Skeletal muscle satellite cell (primary cell): Measurements from ENCODE around the gene KRT79.
A peak's percentile ranks its signal among the peaks of the same experiment; 100 is the strongest.

Experiments
- H3K27me3 ChIP-seq: 2 replicates; pipeline ENCODE4 v1.7.0; 2013; ENCODE audit warnings: low read length; ENCODE audit not compliant: control insufficient read depth, insufficient read depth
- H3K36me3 ChIP-seq: 2 replicates; pipeline ENCODE4 v1.7.0; 2013; ENCODE audit warnings: mild to moderate bottlenecking, control low read depth, low read length; ENCODE audit not compliant: insufficient read depth
- H3K4me1 ChIP-seq: 2 replicates; pipeline ENCODE4 v1.7.0; 2013; ENCODE audit warnings: low read length; ENCODE audit not compliant: control insufficient read depth, insufficient read depth
- H3K4me2 ChIP-seq: 2 replicates; pipeline ENCODE4 v1.7.0; 2013; ENCODE audit warnings: mild to moderate bottlenecking, low read length
- H3K4me3 ChIP-seq: 2 replicates; pipeline ENCODE4 v1.7.0; 2013; ENCODE audit warnings: low read length
- H3K9ac ChIP-seq: 2 replicates; pipeline ENCODE4 v1.7.0; 2013; ENCODE audit warnings: mild to moderate bottlenecking, low read depth, low read length, moderate library complexity
- H3K9me3 ChIP-seq: replicated peaks from 2 replicates; pipeline ENCODE4 v1.7.0; 2013; ENCODE audit warnings: mild to moderate bottlenecking, control low read depth, low read length

KRT79 gene

DNA sequence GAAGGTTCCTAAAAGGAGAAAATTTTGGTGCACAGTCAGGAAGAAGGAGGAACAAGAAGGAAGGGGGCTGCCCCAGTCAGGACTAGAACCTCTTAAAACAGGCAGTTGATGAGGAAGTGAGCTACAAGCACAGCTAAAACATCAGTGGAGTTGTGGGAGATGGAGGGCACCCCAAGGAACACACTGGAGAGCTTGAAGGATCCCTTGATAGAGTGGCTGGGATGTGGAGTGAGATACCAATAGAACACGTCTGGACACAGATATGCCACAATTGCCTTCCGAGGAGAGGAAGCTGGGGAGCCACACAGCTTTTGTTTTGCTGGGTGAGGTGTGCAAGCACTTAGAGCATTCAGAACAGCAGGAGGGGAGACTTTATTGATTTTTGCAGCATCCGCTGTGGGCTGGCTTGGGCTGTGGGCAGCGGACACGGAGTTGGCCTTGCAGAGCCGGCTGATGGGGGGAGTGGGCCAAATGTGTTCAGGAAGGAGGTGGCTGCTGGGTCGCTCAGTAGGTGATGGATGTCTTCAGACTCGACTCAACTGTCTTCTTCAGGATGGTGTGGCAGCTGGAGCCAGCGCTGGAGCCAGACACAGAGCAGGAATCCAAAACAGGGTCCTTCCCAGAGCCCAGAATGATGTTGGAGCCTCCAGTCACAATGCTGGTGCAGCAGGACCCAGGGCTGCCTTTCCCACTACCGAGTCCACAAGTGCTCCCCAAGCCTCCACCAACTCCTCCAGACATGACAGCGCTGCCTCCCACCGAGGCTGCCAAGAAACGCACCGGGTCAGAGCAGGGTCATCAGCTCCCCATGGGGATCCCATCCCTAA is 4.7 kb upstream of the KRT79 start:
- no peak overlapping the region for H3K9ac ChIP-seq
- no peaks in the 10 kb centered on the region for H3K36me3 ChIP-seq
- H3K4me1 ChIP-seq, result peaks cover 27% of the 10 kb centered on the region
- H3K27me3 ChIP-seq, result peaks cover 24% of the 10 kb centered on the region
- H3K9me3 ChIP-seq, result no peaks in the 10 kb centered on the region
- H3K4me3 ChIP-seq, result no peak overlapping the region
- H3K4me2 ChIP-seq, result no peak overlapping the region

DNA sequence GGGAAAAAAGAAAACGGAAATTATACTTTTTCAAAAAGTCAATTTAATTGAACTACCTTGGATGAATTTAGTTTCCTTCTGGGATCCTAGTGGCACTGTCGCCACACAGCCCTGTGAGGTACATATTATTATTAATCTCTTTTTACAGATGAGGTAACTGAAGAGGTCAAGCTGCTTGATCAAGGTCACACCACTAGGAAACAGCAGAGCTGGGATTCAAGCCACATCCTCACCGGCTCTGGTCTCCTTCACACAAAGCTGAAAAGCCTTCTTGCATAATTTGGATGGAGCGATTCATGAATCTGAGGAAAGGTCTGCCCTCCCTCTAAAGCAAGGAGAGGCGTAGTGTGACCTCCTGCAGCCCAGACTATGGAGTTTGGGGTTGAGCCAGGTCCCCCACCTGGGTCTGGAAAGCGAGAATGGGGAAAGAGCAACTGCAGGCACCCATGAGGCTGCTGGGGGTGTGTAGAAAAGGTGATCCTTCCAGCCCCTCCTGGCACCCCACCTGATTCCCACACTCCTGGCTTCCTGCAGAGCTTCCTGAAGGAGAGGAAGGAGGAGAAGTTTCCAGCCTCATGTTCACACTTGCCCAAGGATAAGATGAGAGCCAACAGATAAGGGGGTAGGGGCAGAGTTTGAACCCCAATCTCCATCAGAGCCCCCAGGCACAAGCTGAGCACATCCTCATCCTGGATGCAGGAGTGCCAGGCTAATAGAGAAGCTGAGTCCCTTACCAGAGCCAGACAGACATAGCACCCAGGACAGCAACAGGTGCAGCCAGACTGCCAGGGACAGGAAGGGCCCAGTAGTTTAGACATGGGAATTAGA is 3.9 kb upstream of the KRT79 start:
- H3K9ac ChIP-seq, result no peak overlapping the region
- H3K36me3 ChIP-seq, result no peaks in the 10 kb centered on the region
- no peak overlapping the region for H3K4me3 ChIP-seq
- H3K4me1 ChIP-seq, result peaks cover 27% of the 10 kb centered on the region
- no peak overlapping the region for H3K4me2 ChIP-seq
- no peaks in the 10 kb centered on the region for H3K9me3 ChIP-seq
- peaks cover 21% of the 10 kb centered on the region for H3K27me3 ChIP-seq

DNA sequence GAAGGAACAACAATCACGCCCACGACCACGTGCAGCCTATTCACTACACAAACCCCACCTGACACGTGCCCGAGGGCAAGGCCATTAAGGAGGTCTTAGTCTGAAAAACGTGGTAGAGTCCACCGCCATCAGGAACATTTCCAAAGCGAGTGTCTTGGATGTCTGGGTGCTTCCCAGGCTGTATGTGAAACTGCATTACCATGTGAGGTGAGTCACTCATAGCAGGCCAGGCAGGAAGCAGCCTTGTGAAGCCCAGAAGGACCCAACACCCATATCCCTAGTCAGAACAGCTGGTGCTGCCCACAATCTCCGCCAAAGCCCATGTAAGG is 3.3 kb upstream of the KRT79 start:
- H3K9me3 ChIP-seq, result no peaks in the 10 kb centered on the region
- H3K4me1 ChIP-seq, result peaks cover 27% of the 10 kb centered on the region
- no peak overlapping the region for H3K4me3 ChIP-seq
- peak overlapping the region; percentile 31 for H3K4me2 ChIP-seq
- peaks cover 19% of the 10 kb centered on the region for H3K27me3 ChIP-seq
- no peak overlapping the region for H3K9ac ChIP-seq
- no peaks in the 10 kb centered on the region for H3K36me3 ChIP-seq

DNA sequence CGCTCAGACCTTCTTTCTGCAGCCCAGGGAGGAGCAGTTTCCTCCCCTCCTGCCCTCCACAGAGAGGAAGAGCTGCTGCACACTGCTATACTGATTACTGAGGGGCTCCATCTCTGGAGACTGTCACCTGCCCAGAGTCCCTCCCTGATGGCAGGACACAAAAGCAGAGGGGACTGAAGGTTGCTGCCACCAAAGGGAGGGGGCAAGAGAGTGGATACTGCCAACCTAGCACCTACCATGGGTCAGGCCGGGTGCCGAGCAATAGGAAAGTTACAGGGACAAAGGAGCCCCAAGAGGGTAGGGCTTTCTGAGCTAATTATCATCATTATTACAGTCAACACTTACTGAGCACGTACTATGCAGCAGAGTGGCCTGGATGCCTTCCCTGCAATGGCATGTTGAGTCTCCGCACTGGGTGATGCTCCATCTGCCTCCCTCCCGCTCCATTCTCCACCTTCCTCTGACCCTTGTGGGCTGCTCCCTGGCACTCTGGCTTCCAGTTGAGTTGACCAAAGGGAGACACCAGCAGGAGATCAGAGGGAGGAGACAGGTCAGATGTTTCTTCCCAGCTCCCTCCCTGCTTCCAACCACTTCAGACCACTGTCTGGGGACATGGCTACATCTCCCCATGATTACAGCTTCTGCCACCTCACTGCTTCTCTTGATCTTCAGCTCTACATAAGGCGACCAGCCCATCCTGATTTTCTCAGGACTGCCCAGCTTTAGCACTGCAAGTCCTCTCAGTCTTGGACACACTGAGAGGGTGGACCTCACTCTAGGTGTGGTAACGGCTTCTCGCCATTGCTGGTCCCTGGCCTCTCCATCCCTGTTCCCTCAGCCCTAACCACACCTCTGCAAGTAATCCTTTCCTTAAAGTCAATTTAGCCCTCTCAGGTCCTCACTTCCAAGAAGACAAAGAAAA is 2.6 kb upstream of the KRT79 start:
- Histone ChIP-seq H3K4me1 (peaks cover 27% of the 10 kb centered on the region), H3K27me3 (peaks cover 16% of the 10 kb centered on the region), H3K36me3 (no peaks in the 10 kb centered on the region), H3K4me3 (no peak overlapping the region), H3K4me2 (peak overlapping the region; percentile 41), H3K9ac (no peak overlapping the region), H3K9me3 (no peaks in the 10 kb centered on the region)

DNA sequence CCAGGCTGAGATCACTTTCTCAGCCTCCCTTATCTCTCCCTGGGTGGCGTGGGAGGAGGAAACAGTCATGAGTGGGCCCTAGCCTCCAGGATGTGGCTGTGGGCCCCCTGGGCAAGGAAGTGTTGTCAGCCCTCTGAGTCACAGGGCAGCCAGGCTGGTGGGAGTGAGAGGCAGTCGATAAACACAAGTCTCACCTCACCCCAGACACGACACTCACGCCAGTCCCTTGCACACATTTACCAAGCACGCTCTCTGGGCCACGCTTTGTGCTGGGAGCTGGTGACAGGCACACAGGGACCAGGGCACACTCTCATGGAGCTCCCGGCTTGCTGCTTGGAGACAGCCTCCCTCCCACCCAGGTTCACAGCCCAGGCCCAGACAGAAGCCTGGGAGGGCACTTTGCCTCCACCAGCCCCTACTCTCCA is 1.9 kb upstream of the KRT79 start:
- H3K36me3 ChIP-seq, result no peaks in the 10 kb centered on the region
- no peak overlapping the region for H3K4me3 ChIP-seq
- H3K4me2 ChIP-seq, result peak overlapping the region; percentile 41
- H3K9me3 ChIP-seq, result no peaks in the 10 kb centered on the region
- H3K4me1 ChIP-seq, result peaks cover 27% of the 10 kb centered on the region
- H3K9ac ChIP-seq, result no peak overlapping the region
- H3K27me3 ChIP-seq, result peaks cover 20% of the 10 kb centered on the region

DNA sequence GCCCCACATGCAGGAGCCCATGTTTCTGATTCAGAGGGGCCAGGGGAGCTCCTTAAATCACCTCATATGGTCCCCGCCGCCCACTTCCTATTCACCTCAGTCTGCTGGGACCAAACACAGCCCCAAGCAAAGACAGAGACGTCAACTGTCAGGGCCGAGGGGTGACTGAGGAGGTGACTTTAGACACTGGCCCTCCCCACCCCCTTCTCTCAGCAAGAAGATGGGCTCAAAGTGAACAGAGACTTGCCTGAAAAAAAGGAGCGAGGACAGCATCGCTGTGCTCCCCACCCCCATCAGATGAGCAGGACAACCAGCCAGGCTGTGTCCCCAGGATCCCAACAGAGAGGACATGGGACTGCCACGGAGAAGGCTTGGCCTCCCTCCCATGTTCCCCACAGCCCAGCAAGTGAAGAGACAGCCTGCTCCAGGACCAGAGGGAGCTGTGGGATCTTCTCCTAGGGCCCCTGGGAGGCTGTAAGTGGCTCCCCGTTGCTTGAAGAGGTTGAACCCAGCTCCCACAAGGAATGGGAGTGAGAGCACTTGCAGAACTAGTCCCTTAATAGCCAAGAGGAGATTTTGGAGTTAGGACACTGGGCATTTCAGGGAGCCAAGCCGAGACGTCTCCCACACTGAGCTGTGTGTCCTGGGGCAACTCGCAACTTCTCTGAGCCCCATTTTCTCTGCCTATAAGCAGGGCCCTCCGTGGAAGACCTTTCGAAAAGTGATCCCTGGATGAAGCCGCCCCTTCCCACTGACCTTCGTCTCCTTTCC is 1.3 kb upstream of the KRT79 start:
- no peak overlapping the region for H3K4me3 ChIP-seq
- no peak overlapping the region for H3K4me2 ChIP-seq
- no peaks in the 10 kb centered on the region for H3K9me3 ChIP-seq
- H3K9ac ChIP-seq, result no peak overlapping the region
- H3K36me3 ChIP-seq, result no peaks in the 10 kb centered on the region
- H3K4me1 ChIP-seq, result peaks cover 27% of the 10 kb centered on the region
- H3K27me3 ChIP-seq, result peaks cover 25% of the 10 kb centered on the region

DNA sequence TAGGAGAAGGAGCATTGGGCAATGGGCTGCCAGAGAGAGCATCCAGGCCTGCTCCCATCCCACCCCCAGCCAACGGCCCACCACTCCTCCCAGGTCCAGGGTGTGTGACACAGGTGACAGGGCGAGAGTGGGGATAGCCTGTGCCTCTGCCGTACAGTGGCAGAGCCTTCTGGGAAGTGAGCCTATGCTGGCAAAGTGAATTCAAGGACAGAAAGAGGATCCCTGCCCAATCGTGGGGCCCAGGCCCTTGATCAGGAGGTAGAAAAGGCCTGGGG is 553 bp upstream of the KRT79 start:
- peaks cover 29% of the 10 kb centered on the region for H3K27me3 ChIP-seq

DNA sequence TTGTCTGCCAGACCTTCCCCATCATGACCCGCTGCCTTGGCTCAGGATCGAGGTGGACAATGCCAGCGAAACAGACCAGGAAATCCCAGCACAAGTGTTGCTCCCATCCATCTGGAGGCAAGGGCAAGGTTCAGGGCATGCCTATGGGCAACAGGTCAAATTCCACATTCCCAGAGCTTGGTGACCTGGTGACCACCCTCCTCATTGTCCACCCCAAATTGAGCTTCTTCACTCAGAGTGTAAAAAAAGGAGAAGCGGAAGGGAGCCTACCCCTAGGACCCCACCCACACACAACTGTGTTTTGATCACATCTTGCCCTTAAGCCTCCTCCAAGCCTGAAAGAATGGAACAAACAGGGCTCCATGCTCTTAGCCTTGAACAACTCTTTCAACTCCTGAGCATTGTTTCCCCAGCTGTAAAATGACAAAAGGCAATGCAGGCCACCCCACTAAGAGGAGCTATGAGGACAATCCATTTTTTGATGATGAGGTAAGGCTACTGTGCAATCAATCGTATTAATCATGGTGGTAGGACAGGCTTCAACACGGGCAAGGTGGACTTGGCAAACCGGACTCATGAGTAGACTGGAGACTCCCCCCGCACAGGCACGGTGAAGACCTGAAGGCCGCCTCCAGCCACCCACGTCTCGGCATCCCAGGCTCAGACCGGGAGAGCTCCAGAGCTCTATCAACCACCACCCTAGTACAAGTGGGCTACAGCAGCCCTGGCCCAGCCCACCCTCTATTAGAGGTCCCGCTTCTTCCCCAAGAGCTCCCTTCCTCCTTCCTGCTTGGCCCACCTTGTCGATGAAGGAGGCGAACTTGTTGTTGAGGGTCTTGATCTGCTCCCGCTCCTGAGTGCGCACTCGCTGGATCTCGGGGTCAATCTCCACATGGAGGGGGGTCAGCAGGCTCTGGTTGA is 866 bp downstream of the KRT79 start:
- Histone ChIP-seq H3K4me3 (no peak overlapping the region), H3K9me3 (no peaks in the 10 kb centered on the region), H3K36me3 (no peaks in the 10 kb centered on the region), H3K9ac (no peak overlapping the region), H3K27me3 (peaks cover 33% of the 10 kb centered on the region), H3K4me2 (no peak overlapping the region), H3K4me1 (peaks cover 27% of the 10 kb centered on the region)

More for the DNA sequence above, 553 bp upstream of the KRT79 start:
- H3K9ac ChIP-seq, result no peak overlapping the region
- H3K4me1 ChIP-seq, result peaks cover 27% of the 10 kb centered on the region
- H3K4me2 ChIP-seq, result no peak overlapping the region
- no peaks in the 10 kb centered on the region for H3K9me3 ChIP-seq
- H3K36me3 ChIP-seq, result no peaks in the 10 kb centered on the region
- H3K4me3 ChIP-seq, result no peak overlapping the region

DNA sequence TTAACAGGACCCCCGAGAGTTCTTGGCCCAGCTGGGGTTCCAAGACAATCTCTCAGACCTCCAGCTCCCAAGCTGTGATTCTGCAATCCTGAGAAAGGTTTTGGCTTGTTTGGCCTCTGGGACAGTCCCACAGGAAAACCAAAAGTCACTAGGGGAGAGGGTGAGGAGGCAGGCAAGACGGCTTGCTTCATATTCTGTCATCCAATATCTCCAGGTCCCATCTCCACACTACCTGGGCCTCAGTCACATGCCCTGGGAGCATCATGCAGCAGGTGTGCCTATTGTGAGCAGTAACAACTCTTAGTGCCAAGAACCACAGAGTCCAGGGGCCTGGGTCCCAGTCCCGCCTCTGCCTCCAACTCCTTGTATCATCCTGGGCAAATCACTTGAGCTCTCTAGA is 1.7 kb downstream of the KRT79 start:
- no peak overlapping the region for H3K4me3 ChIP-seq
- H3K36me3 ChIP-seq, result no peaks in the 10 kb centered on the region
- H3K4me1 ChIP-seq, result peaks cover 21% of the 10 kb centered on the region
- H3K27me3 ChIP-seq, result peaks cover 38% of the 10 kb centered on the region
- H3K9ac ChIP-seq, result no peak overlapping the region
- no peak overlapping the region for H3K4me2 ChIP-seq
- no peaks in the 10 kb centered on the region for H3K9me3 ChIP-seq

DNA sequence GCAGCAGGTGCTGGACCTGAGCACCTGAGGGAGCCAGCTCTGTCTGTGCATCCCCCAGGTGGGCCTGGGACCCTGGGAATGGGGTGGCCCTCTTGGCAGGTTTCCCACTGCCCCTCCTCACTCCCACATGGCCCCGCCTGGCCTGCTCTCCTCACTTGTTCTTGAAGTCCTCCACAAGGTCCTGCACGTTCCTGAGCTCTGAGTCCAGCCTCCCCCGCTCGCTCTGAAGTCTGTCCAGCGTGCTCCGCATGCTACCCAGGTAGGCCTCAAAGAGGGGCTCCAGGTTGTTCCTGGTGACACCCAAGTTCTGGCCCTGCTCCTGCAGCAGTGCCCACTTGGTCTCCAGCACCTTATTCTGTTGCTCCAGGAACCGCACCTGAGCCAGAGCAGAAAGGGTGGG is 2.9 kb downstream of the KRT79 start:
- Histone ChIP-seq H3K36me3 (no peaks in the 10 kb centered on the region), H3K4me1 (peaks cover 9% of the 10 kb centered on the region), H3K27me3 (peaks cover 38% of the 10 kb centered on the region), H3K4me3 (no peak overlapping the region), H3K9ac (no peak overlapping the region), H3K9me3 (no peaks in the 10 kb centered on the region), H3K4me2 (no peak overlapping the region)
